Measurements from ENCODE around the gene HDAC8.
"Not testable (repeated sequence)": the region's sequence is repeated elsewhere in the genome, so short reads cannot be mapped to it uniquely, and the experiment has no call there.

HDAC8 gene

DNA sequence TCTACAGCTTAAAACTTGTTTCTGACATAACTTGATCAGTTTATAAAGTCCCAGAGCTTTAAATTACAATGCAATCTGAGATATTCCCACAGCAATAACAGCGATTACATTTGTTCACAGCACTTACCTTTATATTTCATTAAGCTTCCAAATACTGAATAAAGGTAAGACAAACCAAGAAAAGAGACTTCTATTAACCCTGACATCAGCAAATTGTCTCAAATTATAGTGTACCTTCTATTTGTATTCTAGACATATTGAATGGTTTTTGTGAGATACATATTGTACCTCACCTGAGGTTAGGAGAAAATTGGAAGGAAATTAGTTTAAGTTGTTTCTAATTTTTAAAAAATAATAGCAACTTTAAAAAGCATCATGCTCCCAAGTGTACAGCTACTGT lies 111.9 kb downstream of the HDAC8 start:
- no peak for DNase-seq

DNA sequence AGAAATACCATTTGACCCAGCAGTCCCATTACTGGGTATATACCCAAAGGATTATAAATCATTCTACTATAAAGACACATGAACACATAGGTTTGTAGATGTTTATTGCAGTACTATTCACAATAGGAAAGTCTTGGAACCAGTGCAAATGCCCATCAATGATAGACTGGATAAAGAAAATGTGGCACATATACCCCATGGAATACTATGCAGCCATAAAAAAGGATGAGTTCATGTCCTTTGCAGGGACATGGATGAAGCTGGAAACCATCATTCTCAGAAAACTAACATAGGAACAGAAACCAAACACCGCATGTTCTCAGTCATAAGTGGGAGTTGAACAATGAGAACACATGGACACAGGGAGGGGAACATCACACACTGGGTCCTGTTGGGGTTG lies 123.6 kb downstream of the HDAC8 start:
- DNase-seq = not testable (repeated sequence)

DNA sequence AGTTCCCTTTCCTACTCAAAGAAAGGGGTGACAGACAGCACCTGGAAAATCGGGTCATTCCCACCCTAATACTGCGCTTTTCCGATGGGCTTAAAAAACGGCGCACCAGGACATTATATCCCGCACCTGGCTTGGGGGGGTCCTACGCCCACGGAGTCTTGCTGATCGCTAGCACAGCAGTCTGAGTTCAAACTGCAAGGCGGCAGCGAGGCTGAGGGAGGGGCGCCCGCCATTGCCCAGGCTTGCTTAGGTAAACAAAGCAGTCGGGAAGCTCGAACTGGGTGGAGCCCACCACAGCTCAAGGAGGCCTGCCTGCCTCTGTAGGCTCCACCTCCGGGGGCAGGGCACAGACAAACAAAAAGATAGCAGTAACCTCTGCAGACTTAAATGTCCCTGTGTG lies 131.9 kb downstream of the HDAC8 start:
- DNase-seq = not testable (repeated sequence)

DNA sequence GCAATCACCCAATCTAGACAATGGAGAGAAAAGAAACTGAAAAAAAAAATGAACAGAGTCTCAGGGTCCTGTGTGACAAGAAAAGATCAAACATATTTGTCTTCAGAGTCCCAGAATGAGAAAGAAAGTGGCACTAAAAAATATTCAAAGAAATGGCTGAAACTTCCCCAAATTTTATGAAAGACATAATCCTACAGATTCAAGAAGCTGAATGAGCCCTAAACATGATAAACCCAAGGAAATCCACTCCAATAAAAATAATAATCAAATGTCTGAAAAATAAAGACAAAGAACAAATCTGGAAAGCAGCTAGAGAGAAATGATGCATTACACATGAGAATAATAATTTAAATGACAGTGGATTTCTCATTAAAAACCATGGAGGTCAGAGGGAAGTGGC lies 136.6 kb downstream of the HDAC8 start:
- no peak for DNase-seq

DNA sequence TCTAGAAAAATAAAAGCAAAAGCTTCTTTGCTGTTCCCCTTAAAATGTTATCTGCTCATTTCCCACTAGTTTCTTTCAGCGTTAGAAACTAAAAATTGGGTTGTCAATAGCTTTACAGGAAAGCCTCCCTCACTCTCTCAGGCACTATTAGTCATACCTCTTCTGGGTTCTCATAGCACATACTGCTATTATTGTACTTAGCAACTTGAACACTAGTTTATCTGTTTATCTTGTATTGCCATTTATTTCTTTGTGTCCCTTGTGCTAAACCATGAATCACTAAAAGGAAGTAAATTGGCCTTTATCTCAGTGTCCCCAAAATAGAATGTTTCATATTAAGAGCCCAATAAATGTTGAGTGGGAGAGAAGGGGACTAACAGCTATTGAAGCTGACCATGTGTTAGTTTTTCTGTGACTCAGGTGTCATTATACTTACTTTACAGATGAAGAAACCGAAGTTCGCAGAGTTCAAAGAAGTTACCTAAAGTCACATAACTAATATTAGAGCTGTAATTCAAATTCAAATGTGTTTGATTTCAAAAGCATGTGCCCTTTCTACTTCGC lies 142.2 kb downstream of the HDAC8 start:
- DNase-seq = no peak

DNA sequence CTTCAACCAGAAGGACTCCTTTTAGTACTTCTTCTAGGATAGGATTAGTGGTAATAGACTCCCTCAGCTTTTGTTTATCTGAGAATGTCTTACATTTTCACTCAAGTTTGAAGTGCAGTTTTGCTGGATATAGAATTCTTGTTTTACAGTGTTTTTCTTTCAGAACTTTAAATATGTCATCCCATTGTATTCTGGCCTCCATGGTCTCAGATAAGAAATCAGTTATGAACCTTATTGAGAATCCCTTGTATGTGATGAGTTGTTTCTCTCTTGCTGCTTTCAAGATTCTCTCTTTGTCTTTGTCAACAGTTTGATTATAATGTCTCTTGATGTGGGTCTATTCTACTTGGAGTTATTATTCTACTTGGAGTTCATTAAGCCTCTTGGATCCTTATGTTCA lies 150.8 kb downstream of the HDAC8 start:
- DNase-seq = no peak

DNA sequence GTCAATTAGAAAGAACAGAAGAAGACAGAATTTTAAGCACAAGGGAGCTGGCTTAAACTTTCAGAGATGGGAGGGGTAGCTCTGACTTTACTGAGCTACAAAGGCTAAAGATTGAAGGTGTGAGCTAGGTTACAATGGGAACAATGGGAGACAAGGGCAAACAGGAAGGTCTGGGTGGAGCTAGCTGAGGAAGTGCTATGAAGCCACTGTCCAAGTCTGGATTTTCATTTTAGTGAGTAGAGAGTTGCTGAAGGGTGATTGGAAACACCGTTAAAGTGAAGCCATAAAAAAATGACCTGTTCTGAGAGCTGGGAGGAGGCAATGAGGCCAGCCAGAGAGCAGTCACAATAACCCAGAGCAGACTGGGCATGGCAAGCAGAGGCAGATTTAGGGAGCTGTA lies 162.7 kb downstream of the HDAC8 start:
- no peak for DNase-seq

DNA sequence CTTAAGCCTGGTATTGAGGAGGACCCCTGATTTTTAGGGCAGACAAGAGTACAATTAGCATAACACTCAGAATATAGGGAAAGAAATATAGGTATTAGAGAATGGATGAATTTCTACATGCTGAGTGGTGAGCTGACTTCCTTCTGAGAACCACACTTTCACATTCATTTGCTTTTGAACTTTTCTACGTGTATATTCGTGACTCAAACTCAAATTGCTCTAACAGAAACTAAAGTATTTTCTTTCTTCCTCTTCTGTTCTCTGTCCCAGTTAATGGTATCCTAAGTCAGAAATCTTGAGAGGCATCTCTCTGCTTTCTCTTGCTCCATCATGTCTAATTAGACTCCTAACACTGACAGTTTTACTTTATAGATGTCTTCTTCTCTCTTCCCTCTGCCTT lies 163.8 kb downstream of the HDAC8 start:
- no peak for DNase-seq

DNA sequence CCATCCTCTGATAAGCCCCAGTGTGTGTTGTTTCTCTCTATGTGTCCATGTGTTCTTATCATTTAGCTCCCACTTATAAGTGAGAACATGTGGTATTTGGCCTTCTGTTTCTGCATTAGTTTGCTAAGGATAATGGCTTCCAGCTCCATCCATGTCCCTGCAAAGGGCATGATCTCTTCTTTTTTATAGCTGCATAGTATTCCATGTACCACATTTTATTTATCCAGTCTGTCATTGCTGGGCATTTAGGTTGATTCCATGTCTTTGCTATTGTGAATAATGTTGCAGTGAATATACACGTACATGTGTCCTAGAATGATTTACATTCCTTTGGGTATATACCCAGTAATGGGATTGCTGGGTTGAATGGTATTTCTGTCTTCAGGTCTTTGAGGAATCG lies 167.5 kb downstream of the HDAC8 start:
- DNase-seq = not testable (repeated sequence)

DNA sequence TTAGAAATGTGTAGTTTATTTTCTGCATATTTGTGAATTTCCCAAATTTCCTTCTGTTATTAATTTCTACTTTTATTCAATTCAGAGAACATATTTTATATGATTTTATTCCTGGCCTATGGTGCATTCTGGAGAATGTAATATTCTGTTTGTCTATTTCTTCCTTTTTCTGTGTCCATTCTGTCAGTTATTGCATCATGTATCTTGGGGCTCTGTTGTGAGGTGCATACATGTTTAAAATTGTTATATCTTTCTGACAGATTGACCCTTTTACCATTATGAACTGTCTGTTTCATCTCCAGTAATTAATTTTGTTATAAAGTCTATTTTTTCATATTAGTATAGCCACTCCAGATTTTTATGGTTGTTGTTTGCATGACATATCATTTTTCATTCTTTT lies 170.0 kb downstream of the HDAC8 start:
- no peak for DNase-seq

DNA sequence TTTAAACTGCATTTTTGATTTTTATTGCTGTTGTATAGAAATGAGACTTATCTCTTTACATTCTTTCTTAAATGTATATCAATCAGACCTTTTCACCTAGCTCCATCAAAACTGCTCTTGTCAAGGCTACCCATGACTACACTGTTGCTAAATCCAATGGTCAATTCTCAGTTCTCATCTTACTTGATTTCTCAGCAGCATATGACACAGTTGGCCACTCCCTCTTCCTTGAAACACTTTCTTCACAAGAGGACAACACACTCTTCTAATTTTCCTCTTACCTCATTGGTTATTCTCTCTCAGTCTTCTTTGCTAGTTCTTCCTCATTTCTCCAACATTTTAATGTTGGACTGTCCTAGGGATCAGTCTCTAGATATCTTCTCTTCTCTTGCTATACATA lies 172.8 kb downstream of the HDAC8 start:
- no peak for DNase-seq

DNA sequence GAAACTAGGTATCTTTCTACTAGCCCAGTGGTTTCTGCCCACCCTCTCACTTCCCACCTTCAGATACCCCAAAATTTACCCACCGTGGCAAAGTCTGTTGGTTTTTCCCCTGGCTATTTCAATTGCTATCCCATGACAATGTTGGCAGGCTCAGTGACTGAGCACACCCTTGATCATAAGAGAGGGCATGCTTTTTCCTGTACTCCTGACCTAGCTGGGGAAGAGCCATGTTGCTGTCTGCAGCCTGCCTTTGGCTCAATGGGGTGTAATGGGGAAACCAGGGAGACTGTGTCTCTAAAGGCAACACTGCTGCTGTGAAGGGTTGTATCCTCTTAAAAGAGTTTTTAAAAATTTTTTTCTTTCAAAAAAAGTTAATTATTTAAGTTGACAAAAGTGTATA lies 176.5 kb downstream of the HDAC8 start:
- DNase-seq = no peak

DNA sequence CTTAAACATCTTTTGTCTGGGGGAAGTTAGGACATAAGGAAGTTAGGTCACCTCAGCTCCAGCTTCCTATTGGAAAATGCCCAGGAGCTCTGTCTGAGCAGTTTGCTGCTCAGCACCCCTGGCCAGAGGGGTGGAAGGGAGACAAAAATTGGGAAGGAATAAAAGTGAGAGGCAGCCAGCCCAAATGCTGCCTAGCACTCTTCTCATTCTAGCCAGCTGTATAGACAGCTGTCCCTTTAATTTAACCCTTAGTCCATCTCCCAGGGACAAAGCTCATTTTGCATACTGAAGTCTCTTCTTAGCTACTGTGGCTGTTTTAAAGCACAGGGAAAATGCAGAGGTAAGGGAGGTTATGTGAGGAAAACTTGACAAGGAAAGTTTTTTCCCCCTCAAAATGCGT lies 177.4 kb downstream of the HDAC8 start:
- no peak for DNase-seq

DNA sequence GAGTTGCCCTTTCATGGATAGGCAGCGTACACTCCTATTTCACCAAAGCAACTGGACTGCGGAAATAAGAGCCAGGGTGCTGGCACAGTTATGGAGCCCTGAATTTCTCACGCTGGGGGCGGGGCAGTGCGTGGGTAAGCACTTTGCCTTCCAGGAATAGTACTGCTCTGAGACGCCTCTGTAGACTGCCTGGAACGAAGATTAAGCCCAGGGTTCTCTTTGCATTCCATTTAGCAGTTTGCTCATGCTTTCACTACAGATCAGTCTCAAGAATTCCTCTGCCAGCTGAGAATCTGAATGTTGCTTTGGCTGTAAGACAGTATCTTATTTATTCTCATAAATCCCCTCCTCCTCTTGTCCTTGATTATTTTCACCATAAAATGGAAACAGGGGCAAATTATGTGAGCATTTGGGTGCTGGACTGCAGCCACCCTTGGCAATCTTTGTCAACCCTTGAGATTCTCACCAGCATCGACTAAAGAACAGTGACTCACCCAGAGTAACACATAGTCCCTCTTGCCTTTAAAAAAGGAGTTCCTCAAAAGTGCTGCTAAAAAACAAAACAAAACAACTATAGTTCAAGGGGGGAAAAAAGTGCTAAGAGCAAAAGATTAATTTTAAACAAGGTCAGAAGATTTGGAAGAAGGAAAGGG lies 178.0 kb downstream of the HDAC8 start:
- no peak for DNase-seq

DNA sequence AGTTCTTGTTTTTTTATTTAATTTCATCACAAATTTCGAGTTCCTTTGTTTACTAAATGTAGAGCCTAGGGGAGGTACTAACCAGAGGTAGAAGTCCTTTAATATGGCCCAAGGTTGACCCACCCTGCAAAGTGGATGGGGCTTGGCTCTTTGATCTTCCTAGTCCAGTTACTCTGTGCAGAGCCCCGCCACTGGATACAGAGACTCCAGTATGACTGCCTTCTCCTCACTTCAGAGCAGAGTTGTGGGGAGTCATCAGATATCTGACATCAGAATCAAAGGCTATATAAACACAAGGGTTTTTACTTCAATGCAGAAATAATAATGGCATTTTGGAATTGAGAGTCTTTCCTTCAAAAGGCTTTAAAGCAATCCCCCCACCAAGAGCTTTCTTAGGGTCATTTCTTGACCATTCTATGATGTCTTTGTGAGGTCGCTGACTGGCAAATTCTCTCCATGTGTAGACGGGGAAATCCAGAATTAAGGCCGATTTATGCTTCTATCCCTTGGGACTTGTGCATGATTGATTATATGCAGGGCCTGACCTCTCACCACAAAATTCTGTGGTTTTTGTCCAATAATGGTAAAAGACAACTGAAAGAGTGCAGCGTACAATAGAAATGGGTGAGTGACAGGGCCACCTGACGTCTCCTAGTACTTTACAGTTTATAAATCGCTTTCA lies 178.7 kb downstream of the HDAC8 start:
- no peak for DNase-seq

DNA sequence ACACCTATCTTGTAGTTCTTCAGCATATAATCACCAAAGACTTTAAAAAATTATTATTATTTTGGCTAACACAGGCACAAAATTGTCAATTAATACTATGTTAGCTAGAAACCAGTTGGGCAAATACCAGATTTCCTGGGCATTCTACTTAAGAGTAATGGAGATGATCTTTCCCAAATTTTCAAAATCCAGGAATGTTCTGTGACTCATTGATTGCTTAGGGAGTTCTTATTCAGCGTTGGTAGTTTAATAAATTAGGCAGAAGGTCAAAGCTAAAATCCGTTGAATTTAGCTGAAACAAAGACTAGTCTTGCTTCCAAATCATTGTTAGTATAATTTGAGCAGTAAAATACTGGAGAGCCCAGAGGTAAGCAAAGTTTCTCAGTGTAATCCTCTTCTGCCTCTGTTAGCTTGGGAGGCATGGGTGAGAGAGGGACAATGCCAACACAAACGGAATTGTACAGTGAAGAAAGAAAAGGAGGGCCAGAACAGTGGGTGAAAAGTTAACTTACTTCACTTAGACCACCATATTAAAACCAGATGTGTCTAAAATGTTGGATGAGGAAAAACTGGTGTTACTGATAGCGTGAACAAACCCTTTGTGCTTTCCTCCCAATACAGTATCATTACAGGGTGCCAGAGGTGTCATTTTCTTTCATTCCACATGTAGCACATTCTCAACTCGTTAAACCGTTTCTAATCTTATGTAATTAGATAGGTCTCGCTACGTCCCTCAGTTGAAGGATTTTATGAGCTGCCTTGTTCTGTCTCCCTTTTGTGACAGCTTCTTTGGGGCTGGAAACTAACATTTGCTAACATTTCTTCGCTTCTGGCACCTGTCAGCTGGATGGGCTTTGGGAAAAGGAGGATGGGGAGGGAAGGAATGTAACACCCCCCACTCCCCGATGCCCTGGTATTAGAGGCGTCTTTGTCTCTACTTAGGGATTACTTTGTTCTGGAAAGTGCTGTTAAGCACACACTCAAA lies 179.5 kb downstream of the HDAC8 start:
- DNase-seq = no peak

DNA sequence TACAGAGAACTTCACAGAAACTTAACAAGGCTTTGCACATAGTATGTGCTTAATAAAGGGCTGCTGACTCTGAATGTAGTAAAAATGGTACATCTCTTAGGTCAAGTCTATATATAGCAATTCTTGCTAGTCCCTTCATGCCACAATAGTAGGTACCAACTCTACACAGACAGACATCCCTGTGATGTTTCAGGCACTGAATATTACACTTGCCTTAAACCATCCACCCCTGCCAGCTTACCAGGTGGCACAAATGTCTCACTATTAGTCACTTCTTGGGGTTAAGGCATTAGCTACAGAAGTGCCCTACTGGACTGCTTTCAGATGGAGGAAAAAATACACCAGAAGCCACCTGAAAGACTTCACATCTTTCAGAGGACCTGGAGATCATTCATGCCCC lies 180.6 kb downstream of the HDAC8 start:
- no peak for DNase-seq

DNA sequence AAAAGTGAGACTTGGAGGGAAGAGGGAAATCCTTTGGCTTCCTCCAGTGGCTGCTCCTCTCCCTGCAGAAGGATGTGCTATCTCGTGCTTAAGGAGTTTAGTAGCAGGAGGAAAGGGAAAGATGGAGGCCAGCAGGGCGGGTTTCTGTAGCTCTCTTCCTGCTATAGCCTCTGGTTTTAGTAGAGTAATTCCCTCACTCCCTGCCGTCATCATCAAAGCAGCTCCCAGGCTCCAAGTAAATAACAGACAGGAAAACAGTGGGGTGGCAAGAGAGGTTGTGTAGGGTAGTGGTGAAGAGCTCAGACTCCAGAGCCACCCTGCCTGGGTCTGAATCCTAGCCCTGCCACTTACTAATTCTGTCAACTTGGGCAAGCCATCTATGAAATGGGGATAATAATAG lies 185.4 kb downstream of the HDAC8 start:
- no peak for DNase-seq

DNA sequence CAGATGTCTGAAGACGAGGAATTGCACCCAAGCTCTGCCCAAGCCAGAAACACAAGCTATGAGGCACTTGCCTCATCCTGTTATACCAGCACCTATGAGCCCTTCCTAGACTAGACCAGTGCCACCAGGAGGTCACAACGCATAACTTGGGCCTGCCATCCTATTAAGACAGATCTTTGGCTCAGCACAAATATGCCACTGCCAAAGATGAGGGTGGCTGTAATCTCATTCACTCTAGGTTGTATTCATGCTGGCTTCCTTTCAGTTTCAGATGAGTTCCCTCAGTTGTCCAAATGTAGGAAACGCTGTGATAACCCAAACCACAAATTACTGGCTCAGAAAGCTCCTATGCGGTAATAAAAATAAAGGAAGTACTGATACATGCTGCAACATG lies 190.4 kb downstream of the HDAC8 start:
- no peak for DNase-seq

DNA sequence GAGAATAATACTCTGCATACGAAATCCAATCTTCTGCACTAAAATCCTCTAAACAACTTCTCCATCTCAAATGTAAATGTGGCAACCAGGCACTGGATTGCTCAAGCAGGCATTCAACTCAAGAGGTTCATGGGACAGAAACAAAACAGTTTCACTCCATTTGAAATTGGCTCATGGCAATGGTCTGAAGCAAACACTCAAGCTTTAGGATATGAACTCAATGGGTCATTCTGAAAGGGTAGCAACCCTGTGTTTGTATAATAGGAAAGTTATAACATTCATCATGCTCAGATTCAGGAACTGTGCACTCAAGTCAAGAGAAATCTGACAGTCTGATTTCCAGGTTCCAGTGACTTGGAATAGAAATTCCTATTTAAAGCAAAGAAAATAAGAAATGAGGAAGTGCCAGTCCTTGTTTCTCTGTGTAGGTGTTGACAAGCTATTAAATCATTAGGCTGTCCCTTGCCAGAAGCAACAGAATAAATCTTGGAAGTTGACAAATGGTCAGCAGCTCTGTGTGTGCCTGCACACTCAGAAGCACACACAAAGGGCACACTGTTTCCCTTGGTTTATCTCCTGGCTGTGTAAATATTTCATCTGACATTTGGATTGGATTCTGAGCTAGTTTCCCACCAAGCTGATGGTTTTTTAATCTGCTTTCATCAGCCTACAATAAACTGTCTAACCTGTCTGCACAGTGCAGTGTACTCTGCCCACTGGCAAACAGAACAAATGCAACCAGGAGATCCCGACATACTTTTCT lies 191.0 kb downstream of the HDAC8 start:
- DNase-seq = no peak

DNA sequence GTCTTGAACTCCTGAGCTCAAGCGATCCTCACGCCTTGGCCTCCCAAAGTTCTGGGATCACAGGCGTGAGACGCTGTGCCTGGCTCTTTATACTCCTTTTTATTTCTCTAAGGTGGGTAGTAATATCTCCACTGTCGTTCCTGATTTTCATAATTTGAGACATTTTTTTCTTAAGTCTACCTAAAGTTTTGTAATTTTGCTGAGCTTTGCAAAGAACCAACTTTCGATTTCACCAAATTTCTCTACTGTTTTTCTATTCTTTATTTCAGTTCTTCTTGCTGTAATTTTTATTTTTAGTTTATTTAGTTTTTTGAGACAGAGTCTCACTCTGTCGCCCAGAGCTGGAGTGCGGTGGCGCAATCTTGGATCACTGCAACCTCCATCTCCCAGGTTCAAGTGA lies 196.5 kb downstream of the HDAC8 start:
- no peak for DNase-seq

DNA sequence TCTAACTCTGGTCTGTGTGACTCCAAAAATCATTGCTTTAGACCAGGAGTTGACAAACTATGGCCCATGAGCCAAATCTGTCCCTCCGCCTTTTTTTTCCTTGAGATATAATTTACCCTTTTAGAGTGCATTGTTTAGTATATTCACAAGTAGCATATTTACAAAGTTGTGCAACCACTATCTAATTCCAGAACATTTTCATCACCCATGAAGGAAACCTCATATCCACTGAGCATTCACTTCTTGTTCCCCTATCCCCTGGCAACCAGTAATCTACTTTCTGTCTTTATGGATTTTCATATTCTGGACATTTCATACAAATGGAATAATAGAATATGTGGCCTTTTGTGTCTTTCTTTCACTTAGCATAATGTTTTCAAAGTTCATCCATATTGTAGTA lies 199.5 kb downstream of the HDAC8 start:
- DNase-seq = no peak

DNA sequence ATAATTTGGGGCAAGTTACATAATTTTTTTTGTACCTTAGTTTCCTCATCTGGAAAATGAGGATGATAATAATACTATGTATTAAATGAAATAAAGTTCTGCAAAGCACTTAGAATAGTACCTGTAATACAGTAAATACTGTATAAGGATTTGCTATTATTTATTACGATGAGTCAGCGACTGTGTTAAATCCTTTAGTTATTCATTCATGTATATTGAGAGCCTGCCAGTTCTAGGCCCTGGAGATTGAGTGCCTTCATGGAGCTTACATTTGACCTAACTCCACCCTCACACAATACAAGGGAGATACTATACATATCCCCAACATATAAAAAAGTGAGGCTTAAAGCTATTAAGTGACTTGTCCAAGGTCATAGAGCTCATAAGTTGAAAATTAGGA lies 199.9 kb downstream of the HDAC8 start:
- DNase-seq = no peak

Measured in activated effector memory CD4-positive, alpha-beta T cell treated with anti-CD3 and anti-CD28 coated beads, Interleukin-2, amount 50 U/mL, for 16 hours (primary cell).